T-helper 1 cell treated with Interleukin-12 subunit alpha and Interleukin-12 subunit beta and Interleukin-4 antibody, amounts not matched to agents 30 μg/mL and 1 μg/mL, for 36 hours (primary cell): ENCODE results near the gene MIPEP.

Source experiments
- H3K27ac Mint-ChIP-seq: one replicate; pipeline ENCODE4 v1.8.0; 2021; ENCODE audit warnings: mild to moderate bottlenecking, mixed read lengths
- H3K27me3 Mint-ChIP-seq: one replicate; pipeline ENCODE4 v1.8.0; 2021; ENCODE audit warnings: low read depth, mixed read lengths
- H3K36me3 Mint-ChIP-seq: one replicate; pipeline ENCODE4 v1.8.0; 2021; ENCODE audit warnings: low read depth, mixed read lengths
- H3K4me1 Mint-ChIP-seq: one replicate; pipeline ENCODE4 v1.8.0; 2021; ENCODE audit warnings: low read depth, mixed read lengths
- H3K4me3 Mint-ChIP-seq: one replicate; pipeline ENCODE4 v1.8.0; 2021; ENCODE audit warnings: mild to moderate bottlenecking, moderate library complexity, mixed read lengths
- H3K9me3 Mint-ChIP-seq: one replicate; pipeline ENCODE4 v1.8.0; 2021; ENCODE audit warnings: mixed read lengths

The MIPEP gene

GRCh38 chr13:23794267-23795161 is 94.7 kb downstream of the MIPEP start:
- peaks cover 2% of the 10 kb centered on the region for H3K4me1 Mint-ChIP-seq
- no peak overlapping the region for H3K27ac Mint-ChIP-seq
- peaks cover 5% of the 10 kb centered on the region for H3K36me3 Mint-ChIP-seq
- H3K4me3 Mint-ChIP-seq: no peak overlapping the region
- peaks cover 4% of the 10 kb centered on the region for H3K9me3 Mint-ChIP-seq
- H3K27me3 Mint-ChIP-seq: no peaks in the 10 kb centered on the region

- peaks cover 3% of the 10 kb centered on the region for H3K9me3 Mint-ChIP-seq
- no peaks in the 10 kb centered on the region for H3K27me3 Mint-ChIP-seq
- H3K4me1 Mint-ChIP-seq: peaks cover 2% of the 10 kb centered on the region
- H3K36me3 Mint-ChIP-seq: peaks cover 5% of the 10 kb centered on the region
- H3K27ac Mint-ChIP-seq: no peak overlapping the region
- no peak overlapping the region for H3K4me3 Mint-ChIP-seq
These were observed 95.5 kb downstream of the MIPEP start for GRCh38 chr13:23793711-23794110.

DNA sequence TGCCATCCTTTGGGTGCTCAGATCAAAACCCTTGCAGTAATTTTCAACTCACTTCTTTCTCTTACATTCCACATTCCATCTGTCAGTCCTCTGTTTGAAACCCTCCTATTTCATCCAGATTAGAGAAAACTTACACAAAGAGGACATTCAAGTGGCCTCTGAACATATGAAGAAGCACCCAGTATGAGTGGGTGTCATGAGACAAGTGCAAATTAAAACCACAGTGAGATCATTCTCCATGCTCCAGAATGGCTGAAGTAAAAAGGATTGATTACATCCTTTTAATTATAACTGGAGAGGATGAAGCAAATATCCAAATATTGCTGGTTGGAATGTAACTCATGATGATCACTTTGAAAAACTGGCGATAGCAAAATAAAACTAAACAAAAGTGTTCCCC is 96.5 kb downstream of the MIPEP start:
- Mint-ChIP-seq H3K4me1 (peaks cover 2% of the 10 kb centered on the region), H3K4me3 (no peak overlapping the region), H3K27me3 (no peaks in the 10 kb centered on the region), H3K36me3 (peaks cover 4% of the 10 kb centered on the region), H3K27ac (no peak overlapping the region), H3K9me3 (no peaks in the 10 kb centered on the region)

GRCh38 chr13:23790577-23791170 is 98.5 kb downstream of the MIPEP start:
- Mint-ChIP-seq H3K36me3 (no peaks in the 10 kb centered on the region), H3K4me3 (no peak overlapping the region), H3K27ac (no peak overlapping the region), H3K4me1 (peaks cover 2% of the 10 kb centered on the region), H3K27me3 (no peaks in the 10 kb centered on the region), H3K9me3 (no peaks in the 10 kb centered on the region)

DNA sequence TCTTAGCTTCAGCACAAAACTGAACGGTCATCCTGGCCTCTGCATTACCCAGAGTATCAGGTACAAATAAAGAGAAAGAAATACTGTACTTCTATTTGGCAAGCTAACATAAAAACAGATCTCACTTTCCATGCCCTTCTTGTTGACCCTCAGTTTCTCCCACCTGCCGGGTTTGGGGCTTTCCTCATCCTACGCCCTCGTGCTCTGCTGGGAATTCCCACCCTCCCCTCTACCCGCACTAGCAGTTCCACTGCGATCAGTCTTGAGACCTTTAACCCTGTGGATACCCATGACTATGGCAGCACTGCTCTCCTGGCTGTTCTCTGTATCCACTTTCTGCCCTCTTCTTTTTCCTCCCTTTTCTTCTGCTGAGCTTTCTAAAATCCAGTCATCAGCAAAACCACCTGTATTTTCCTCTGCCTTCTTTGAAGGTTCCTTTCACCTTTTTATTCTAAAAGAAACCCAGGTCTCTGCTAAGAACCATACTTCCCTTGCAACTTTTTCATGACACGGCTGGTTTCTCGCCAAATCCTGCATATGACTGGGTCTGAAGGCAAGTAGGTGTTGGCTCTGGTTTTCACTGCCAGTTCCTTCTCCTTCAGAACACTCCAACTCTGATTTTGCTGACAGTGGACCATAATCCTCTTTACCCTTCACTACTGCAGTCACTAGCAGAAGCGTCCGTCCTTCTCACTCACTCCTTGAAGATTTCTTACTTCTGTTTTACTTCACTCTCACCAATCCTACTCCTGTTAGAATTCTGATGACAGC is 99.4 kb downstream of the MIPEP start:
- Mint-ChIP-seq H3K4me1 (peaks cover 2% of the 10 kb centered on the region), H3K9me3 (no peaks in the 10 kb centered on the region), H3K27me3 (no peaks in the 10 kb centered on the region), H3K4me3 (no peak overlapping the region), H3K36me3 (no peaks in the 10 kb centered on the region), H3K27ac (no peak overlapping the region)

DNA sequence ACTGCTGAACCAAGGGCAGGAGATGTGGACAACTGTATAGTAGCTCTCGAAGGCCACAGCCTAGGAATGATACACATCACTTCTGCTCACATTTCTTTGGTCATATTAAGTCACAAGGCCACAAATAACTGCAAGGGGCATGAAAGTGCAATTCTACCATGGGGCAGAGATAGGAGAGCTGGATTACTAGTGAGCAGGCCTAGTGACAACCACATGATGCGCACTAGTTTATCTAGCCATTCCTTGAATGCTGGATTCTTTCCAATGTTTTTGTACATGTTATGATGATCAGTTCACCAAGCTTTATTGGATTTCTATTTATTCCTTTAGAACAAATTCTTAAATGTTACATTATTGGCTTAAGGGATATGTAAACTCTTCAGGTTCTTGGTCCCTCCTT is 100.7 kb downstream of the MIPEP start:
- H3K27me3 Mint-ChIP-seq: no peaks in the 10 kb centered on the region
- H3K4me1 Mint-ChIP-seq: peaks cover under 1% of the 10 kb centered on the region
- H3K36me3 Mint-ChIP-seq: no peaks in the 10 kb centered on the region
- no peaks in the 10 kb centered on the region for H3K9me3 Mint-ChIP-seq
- H3K27ac Mint-ChIP-seq: no peak overlapping the region
- no peak overlapping the region for H3K4me3 Mint-ChIP-seq

- Mint-ChIP-seq H3K27me3 (no peaks in the 10 kb centered on the region), H3K4me1 (no peaks in the 10 kb centered on the region), H3K27ac (no peak overlapping the region), H3K4me3 (no peak overlapping the region), H3K9me3 (no peaks in the 10 kb centered on the region), H3K36me3 (no peaks in the 10 kb centered on the region)
These were observed 101.7 kb downstream of the MIPEP start for GRCh38 chr13:23787464-23787863.

DNA sequence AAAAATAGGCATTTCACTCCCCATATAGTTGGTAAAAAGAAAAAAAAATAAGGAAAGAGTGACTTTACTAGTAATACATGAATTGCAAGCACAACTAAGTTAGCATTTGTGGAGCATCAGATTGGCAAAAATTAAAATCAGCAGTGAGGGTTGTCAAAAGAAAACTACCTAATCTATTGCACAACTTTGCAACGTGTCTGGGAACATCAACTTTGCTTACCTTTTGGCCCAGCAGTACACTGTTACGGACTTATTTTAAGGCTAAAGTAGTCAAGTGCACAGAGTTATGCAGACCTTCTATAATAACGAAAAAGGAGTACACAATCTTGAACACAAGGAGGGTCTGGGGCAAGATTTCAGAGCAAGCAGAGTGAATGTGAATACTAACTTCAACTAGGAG is 102.6 kb downstream of the MIPEP start:
- no peaks in the 10 kb centered on the region for H3K4me1 Mint-ChIP-seq
- H3K36me3 Mint-ChIP-seq: no peaks in the 10 kb centered on the region
- no peaks in the 10 kb centered on the region for H3K9me3 Mint-ChIP-seq
- no peaks in the 10 kb centered on the region for H3K27me3 Mint-ChIP-seq
- H3K4me3 Mint-ChIP-seq: no peak overlapping the region
- no peak overlapping the region for H3K27ac Mint-ChIP-seq

DNA sequence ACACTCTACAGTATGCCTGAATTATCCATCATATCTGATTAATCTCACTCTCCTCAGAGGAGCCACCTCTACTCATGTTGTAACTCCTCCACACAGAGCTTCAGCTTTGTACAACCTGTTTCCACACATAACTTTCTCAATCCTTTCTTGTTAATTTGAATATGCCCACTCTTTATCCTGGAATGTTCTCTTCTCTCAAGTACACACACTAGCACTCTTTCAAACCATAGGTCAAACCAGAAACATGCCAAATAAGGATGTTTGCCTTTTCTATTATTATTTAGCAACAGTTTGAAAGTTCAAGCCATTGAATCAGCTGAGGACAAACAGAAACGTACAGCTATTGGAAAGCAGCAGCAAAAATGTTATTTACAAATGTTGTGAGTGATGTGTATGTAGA is 110.3 kb downstream of the MIPEP start:
- no peaks in the 10 kb centered on the region for H3K27me3 Mint-ChIP-seq
- H3K4me3 Mint-ChIP-seq: no peak overlapping the region
- H3K36me3 Mint-ChIP-seq: no peaks in the 10 kb centered on the region
- no peaks in the 10 kb centered on the region for H3K9me3 Mint-ChIP-seq
- H3K4me1 Mint-ChIP-seq: peaks cover 3% of the 10 kb centered on the region
- H3K27ac Mint-ChIP-seq: no peak overlapping the region

- Mint-ChIP-seq H3K9me3 (no peaks in the 10 kb centered on the region), H3K27ac (no peak overlapping the region), H3K27me3 (no peaks in the 10 kb centered on the region), H3K36me3 (no peaks in the 10 kb centered on the region), H3K4me1 (peaks cover 3% of the 10 kb centered on the region), H3K4me3 (no peak overlapping the region)
These were observed 111.1 kb downstream of the MIPEP start for GRCh38 chr13:23778002-23778652.

DNA sequence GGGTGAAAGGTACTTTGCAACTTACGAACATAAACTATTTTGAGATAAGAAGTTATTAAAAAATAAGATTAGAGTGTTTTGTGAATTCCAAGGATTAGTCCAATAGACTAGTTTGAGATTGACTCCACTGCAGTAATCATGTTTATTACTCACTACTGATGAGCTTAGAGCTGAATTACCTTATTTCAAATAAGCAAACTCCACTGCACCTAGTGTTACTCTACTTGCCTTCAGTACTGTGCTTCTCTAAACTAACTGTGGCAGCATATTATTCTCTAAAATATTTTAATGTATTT is 111.7 kb downstream of the MIPEP start:
- Mint-ChIP-seq H3K27ac (no peak overlapping the region), H3K9me3 (no peaks in the 10 kb centered on the region), H3K36me3 (no peaks in the 10 kb centered on the region), H3K4me1 (peaks cover 3% of the 10 kb centered on the region), H3K4me3 (no peak overlapping the region), H3K27me3 (no peaks in the 10 kb centered on the region)

DNA sequence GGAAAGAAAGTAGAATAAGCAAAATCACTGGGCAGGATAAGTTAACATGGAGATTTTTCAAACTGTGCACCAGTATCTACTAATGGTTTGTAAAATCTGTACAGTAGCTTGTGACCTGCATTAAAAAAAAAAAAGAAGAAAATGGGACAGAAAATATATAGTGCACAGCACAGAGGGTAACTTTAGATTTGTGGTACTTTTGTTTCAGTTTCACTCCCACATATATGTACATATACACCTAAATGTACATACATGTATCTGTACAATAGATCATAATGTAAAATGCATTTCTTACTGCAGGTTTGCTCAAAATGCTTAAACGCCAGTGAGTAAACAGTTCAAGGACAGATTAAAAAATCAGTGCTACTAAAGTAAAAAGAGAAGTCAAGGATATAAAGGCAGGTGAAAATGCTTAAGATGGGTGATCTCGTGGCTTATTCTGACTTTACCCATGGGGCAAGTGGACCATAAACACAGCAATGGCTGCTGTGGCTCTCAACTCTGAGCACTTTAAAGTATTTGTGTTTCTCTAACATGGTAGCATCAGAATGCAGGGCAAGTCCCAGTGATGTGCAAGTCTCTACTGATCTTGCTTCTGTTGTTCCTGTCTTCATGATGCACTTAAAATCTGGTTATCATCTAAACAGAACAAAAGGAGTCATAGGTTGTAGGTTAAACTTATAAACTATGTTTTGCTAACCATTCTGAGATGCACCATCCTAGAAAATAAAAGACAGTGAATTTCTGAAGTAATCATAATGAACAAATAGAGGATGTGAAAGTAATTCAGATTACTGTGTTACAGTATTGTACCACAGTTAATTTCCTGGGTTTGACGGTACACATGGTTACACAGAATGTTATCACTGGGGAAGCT is 112.3 kb downstream of the MIPEP start:
- Mint-ChIP-seq H3K4me3 (no peak overlapping the region), H3K4me1 (peaks cover 3% of the 10 kb centered on the region), H3K9me3 (no peaks in the 10 kb centered on the region), H3K27ac (no peak overlapping the region), H3K36me3 (no peaks in the 10 kb centered on the region), H3K27me3 (no peaks in the 10 kb centered on the region)

DNA sequence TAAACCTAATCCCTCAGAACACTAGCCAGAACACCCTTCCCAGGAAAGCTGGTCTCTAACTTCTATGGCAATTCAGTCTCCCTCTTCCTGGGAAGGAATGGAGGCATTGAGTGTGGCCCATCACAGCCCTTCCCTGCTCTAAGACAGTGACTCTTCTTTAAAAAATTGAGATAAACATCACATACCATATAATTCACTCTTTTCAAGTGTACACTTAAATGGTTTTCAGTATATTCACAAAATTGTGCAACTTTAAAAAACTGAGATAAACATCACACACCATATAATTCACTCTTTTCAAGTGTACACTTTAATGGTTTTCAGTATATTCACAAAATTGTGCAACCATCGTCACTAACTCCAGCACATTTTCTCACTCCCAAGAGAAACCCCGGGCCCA is 116.5 kb downstream of the MIPEP start:
- Mint-ChIP-seq H3K36me3 (no peaks in the 10 kb centered on the region), H3K9me3 (no peaks in the 10 kb centered on the region), H3K4me3 (no peak overlapping the region), H3K4me1 (peaks cover 7% of the 10 kb centered on the region), H3K27me3 (no peaks in the 10 kb centered on the region), H3K27ac (no peak overlapping the region)

DNA sequence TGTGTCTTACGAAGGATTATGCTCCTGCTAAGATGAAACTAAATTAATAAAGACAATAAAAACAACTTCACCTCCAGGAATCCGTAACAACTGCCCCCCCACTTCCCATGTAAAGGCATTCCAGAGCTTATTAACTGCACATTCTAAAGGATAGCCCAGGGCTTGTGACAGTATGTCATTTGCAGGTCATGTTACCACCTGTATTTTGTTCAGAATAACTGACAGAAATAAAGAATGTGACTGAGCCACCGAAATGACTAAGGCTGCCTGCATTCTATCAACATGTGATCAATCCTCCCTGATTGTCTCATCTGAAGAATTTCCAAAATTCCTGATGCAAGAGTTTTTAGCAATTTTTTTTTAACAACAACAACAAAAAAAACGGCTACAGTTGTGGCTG is 117.2 kb downstream of the MIPEP start:
- Mint-ChIP-seq H3K4me1 (peaks cover 4% of the 10 kb centered on the region), H3K27me3 (no peaks in the 10 kb centered on the region), H3K27ac (no peak overlapping the region)

More for the DNA sequence above, 117.2 kb downstream of the MIPEP start:
- Mint-ChIP-seq H3K4me3 (no peak overlapping the region), H3K9me3 (no peaks in the 10 kb centered on the region), H3K36me3 (no peaks in the 10 kb centered on the region)
